Psoas muscle (tissue), 8 donors: Measurements from ENCODE around the gene CCDC88C. TPM values are rescaled to one million over a fixed set of nuclear protein-coding genes. Genes with fewer than 3 reads are reported as not detected.

Experiments used
- ATAC-seq, 4 donors: fragments of 200-7000 bp; cut with Tn5 transposase; one replicate each; pipeline ENCODE4 v1.9.1; 2020; ENCODE audit warnings: moderate library complexity in 3 of 4, mild to moderate bottlenecking in 2 of 4
- DNase-seq, 2 donors: peaks; one replicate each; pipeline ENCODE4 v3.0.0-alpha.2; 2020
- H3K27ac ChIP-seq: fragments of 200-600 bp; one replicate; pipeline ENCODE4 v1.8.0; 2022
- H3K27me3 ChIP-seq, 3 donors: fragments of 200-600 bp in 1 of 3; one replicate each; pipeline versions ENCODE4 v1.6.1 to v1.8.0; 2013 to 2022; ENCODE audit warnings: low read length in 2 of 3, mild to moderate bottlenecking in 2 of 3, moderate library complexity in 1 of 3; ENCODE audit not compliant: insufficient read depth in 3 of 3
- H3K36me3 ChIP-seq, 2 donors: fragments of 200-600 bp in 1 of 2; one replicate each; pipeline versions ENCODE4 v1.6.1 to v1.8.0; 2013 to 2022; ENCODE audit warnings: low read depth in 1 of 2, mild to moderate bottlenecking in 1 of 2, moderate library complexity in 1 of 2; ENCODE audit not compliant: insufficient read depth in 1 of 2
- H3K4me1 ChIP-seq: fragments of 200-600 bp; one replicate; pipeline ENCODE4 v1.8.0; 2022
- H3K4me3 ChIP-seq: fragments of 200-600 bp; one replicate; pipeline ENCODE4 v1.8.0; 2022; ENCODE audit warnings: mild to moderate bottlenecking
- H3K9me3 ChIP-seq: fragments of 200-600 bp; one replicate; pipeline ENCODE4 v1.8.0; 2022
- WGBS, 3 donors: extraction: QIAGEN DNeasy Blood & Tissue Kit; methylation state at CpG; one replicate each; pipeline versions ENCODE4 v1.1.6 to v1.1.7; 2013; 5-methylcytosine and 5-hydroxymethylcytosine counted together
- intact Hi-C, 2 donors: fragments of 100-400 bp; cut with DNase I; formaldehyde crosslinking; loops; one replicate each; pipeline versions ENCODE4 v1.11.0 to v1.14.2; 2022
- polyA plus RNA-seq, 3 donors: library from polyadenylated mRNA; stranded (reverse); fragments of 200-250 nt; gene quantifications; one replicate each; pipeline ENCODE4 v1.2.3, GENCODE V29; 2013
- total RNA-seq, 4 donors: library from RNA; stranded (reverse); fragmentation: NEBNext Ultra II Directional in 2 of 4; extraction: Animal tissue kit (Norgen Biotek cat#: 25700) in 2 of 4; gene quantifications; one replicate each; pipeline versions ENCODE4 v1.2.1 to v1.2.4, GENCODE V29; 2021 to 2023
- TF ChIP-seq, protein P1 (sequence below): fragments of 200-600 bp; IDR thresholded peaks from one replicate; pipeline ENCODE4 v1.8.0; 2022; ENCODE audit warnings: antibody characterized with exemption
- donor health status: healthy with polysubstance abuse.
- donor health status: DM: no; HTN: no; CAD: no; lungs with moderate emphysema.
- donor health status: Bipolar disorder and iron deficiency.
- donor health status: healthy.
- donor health status: DM: yes; HTN: yes; CAD: no.
- donor health status: DM: no; HTN: no; CAD: no.
- donor health status: DM: no; HTN: no; CAD: no.
- donor health status: DM: yes; HTN: yes; CAD: no.

Gene CCDC88C
- total and polyA plus RNA-seq, 7 donors = 0.49 to 3.9 (median 2.4) TPM

DNA sequence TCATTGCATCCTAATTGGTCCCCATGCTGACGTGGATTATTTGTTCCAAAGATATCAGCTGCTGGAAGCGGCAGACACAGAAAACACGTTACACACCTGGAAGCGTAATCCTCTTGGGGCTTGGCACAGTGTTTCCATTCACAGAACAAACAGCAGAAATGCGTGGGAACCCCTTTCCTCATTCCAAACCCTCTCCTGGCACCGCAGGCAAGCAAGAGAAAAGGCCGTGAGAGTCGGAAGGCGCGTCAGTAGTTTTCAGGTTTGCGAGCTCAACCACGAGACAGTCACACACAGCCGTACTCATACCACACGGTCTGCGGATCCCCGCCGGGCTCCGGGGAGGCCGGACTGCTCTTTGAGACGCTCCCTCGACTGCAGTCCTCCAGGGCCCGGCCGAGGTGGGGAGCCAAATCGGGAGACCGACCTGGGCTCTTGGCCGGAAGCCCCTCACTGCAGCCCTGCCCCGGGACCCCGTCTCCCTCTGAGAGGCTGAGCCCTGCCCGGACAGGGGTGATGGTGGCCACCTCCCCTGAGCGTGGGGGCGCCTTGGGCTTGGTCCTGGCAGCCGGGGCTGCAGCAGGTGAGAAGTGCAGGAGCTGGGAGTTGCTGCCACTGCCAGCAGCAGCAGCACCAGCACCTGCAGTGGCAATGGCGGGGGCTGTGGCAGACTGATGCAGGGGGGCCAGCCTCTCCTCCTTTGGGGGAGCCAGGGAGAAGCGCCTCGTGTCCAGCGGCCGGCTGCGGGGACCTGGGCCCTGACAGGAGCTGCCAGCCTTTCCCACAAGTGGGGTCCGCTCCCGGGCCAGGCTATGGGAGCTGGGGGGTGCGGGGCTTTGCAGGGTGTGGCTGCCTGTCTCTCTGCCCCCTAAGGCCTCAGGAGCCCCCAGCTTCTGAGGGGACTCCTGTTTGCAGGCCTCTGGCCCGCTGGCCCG lies 145.0 kb downstream of the CCDC88C start:
- H3K4me1 ChIP-seq = peaks cover 4% of the 10 kb centered on the region
- no peaks in the 10 kb centered on the region for H3K9me3 ChIP-seq
- 88 to 92% (median 90%) methylated on average over 39 to 43 of the region's 43 CpGs for WGBS, 3 donors
- H3K36me3 ChIP-seq = no peaks in the 10 kb centered on the region
- H3K27me3 ChIP-seq = no peaks in the 10 kb centered on the region
- H3K27ac ChIP-seq = no peak overlapping the region
- DNase-seq = no peak
- intact Hi-C loops = no loop called here
- no peak for ATAC-seq
- TF ChIP-seq, protein P1, sequence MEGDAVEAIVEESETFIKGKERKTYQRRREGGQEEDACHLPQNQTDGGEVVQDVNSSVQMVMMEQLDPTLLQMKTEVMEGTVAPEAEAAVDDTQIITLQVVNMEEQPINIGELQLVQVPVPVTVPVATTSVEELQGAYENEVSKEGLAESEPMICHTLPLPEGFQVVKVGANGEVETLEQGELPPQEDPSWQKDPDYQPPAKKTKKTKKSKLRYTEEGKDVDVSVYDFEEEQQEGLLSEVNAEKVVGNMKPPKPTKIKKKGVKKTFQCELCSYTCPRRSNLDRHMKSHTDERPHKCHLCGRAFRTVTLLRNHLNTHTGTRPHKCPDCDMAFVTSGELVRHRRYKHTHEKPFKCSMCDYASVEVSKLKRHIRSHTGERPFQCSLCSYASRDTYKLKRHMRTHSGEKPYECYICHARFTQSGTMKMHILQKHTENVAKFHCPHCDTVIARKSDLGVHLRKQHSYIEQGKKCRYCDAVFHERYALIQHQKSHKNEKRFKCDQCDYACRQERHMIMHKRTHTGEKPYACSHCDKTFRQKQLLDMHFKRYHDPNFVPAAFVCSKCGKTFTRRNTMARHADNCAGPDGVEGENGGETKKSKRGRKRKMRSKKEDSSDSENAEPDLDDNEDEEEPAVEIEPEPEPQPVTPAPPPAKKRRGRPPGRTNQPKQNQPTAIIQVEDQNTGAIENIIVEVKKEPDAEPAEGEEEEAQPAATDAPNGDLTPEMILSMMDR = no peak
- no peak overlapping the region for H3K4me3 ChIP-seq

DNA sequence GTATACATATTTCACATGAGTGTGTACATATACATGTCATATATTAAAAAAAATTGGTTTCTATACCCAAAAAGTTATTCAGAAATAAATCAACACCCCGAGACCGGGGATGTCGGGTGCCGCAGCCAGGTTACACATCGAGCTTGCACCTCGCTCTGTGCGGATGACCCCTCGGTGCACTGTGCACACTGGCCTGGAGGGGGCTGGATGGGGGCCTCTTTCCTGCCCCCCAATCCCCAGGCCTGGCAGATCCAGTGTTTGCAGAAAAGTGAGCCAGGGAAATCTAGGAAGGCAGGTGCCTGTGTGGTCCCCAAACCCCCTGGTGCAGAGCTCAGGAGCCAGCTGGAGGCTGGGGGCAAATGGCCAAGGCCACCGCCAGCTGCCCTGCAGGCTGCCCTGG lies 146.0 kb downstream of the CCDC88C start:
- Histone ChIP-seq H3K9me3 (no peaks in the 10 kb centered on the region), H3K4me3 (no peak overlapping the region), H3K36me3 (no peaks in the 10 kb centered on the region), H3K27me3 (no peaks in the 10 kb centered on the region), H3K4me1 (peaks cover 4% of the 10 kb centered on the region), H3K27ac (no peak overlapping the region)
- 90 to 92% (median 92%) methylated on average over 9 of the region's 9 CpGs for WGBS, 3 donors
- TF ChIP-seq, protein P1 = no peak
- ATAC-seq (no peak), DNase-seq (no peak)
- intact Hi-C loops = no loop called here

DNA sequence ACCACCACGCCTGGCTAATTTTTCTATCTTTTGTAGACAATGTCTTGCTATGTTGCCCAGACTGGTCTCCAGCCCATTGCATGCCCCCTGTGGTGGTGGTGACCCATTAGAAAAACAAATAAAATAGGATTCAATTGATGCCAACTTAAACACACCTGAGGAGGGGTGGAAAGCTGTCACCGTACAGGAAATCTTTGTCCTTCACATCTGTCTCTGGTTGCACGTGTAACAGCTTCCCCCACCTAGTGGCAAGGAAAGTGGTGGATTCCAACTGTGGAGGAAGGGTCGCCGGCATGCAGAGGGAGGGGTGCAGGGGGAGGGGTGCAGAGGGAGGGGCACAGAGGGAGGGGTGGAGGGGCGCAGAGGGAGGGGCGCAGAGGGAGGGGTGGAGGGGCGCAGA lies 147.0 kb downstream of the CCDC88C start:
- ATAC-seq = no peak
- H3K27me3 ChIP-seq = peaks cover 0 to 1% (median 0%) of the 10 kb centered on the region in 3 donors
- TF ChIP-seq, protein P1 = no peak
- intact Hi-C loops = no loop called here
- no peaks in the 10 kb centered on the region for H3K9me3 ChIP-seq
- peaks cover 4% of the 10 kb centered on the region for H3K4me1 ChIP-seq
- H3K4me3 ChIP-seq = no peak overlapping the region
- 51 to 75% (median 61%) methylated on average over 7 to 8 of the region's 8 CpGs for WGBS, 3 donors
- no peak overlapping the region for H3K27ac ChIP-seq
- no peak for DNase-seq
- no peaks in the 10 kb centered on the region for H3K36me3 ChIP-seq

DNA sequence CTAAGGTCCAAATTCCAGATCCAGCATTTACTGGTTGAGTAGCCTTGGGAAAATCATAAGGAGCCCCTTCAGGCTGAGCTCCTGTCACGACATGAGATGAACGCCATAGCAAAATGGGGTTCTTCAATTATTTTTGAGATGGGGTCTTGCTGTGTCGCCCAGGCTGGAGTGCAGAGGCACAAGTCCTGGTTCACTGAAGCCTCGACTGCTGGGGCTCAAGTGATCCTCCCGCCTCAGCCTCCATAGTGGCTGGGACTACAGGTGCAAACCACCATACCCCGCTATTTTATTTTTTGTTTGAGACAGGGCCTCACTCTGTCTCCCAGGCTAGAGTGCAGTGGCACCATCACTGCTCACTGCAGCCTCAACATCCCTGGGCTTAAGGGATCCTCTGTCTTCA lies 147.4 kb downstream of the CCDC88C start:
- ATAC-seq (no peak), DNase-seq (no peak)
- Histone ChIP-seq H3K36me3 (no peaks in the 10 kb centered on the region), H3K4me1 (peaks cover 4% of the 10 kb centered on the region), H3K27me3 (peaks cover 0 to 6% (median 0%) of the 10 kb centered on the region in 3 donors), H3K27ac (no peak overlapping the region), H3K4me3 (no peak overlapping the region), H3K9me3 (no peaks in the 10 kb centered on the region)
- TF ChIP-seq, protein P1 = no peak
- 93 to 95% (median 95%) methylated on average over 6 of the region's 6 CpGs for WGBS, 3 donors
- intact Hi-C loops = no loop called here
